ENCODE measurements around the gene SELL.

Gene SELL

DNA sequence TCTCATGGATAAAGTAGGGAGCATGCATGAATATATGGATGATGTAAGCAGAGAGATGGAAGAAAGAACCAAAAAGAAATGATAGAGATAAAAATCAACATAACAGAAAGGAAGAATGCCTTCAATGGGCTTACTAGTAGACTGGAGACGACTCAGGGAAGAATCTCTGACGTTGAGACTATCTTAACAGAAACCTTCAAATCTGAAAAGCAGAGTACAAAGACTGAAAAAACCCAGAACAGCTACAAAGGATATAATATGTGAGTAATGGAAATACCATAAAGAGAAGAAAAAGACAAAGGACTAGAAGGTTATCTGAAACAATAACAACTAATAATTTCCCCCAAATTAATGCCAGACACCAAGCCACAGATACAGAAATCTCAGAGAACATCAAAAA, 63.2 kb downstream of the SELL start:
- Histone ChIP-seq H2AFZ (ENCODE audit: low read length) (no peak overlapping the region), H3F3A (ENCODE audit: insufficient read depth, low read length) (no peaks in the 10 kb centered on the region)
- TF ChIP-seq EZH2 (IDR thresholded peaks at IDR 0.05; ENCODE audit: borderline replicate concordance, low read length), result no peak
- TF ChIP-seq, protein P1, sequence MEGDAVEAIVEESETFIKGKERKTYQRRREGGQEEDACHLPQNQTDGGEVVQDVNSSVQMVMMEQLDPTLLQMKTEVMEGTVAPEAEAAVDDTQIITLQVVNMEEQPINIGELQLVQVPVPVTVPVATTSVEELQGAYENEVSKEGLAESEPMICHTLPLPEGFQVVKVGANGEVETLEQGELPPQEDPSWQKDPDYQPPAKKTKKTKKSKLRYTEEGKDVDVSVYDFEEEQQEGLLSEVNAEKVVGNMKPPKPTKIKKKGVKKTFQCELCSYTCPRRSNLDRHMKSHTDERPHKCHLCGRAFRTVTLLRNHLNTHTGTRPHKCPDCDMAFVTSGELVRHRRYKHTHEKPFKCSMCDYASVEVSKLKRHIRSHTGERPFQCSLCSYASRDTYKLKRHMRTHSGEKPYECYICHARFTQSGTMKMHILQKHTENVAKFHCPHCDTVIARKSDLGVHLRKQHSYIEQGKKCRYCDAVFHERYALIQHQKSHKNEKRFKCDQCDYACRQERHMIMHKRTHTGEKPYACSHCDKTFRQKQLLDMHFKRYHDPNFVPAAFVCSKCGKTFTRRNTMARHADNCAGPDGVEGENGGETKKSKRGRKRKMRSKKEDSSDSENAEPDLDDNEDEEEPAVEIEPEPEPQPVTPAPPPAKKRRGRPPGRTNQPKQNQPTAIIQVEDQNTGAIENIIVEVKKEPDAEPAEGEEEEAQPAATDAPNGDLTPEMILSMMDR (IDR thresholded peaks at IDR 0.05; ENCODE audit: low read length), result no peak

DNA sequence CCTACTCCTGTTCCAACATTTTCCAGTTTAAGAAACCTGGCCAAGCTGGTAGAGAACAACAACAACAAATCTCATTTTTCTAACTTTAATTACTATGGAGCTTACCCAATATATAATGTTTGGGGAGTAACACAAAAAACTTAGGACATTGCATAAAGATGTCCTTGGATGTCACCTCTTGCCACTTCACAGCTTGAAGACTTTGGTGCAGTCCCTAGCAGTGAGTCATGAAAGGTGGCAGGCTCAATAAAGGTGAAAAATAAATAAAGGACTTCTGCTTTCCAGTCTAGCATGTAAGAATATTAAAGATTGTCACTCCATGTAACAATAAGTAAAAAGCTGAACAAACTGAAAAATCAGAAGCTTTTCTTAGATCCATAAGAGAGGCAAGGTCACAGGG, 63.9 kb downstream of the SELL start:
- Histone ChIP-seq H3K4me2 (ENCODE audit: low read length) (no peak overlapping the region), H3K27me3 (ENCODE audit: insufficient read depth, low read length) (no peaks in the 10 kb centered on the region), H4K20me1 (ENCODE audit: insufficient read depth, low read length) (no peaks in the 10 kb centered on the region), H3K4me1 (ENCODE audit: insufficient read depth, low read length, severe bottlenecking) (no peaks in the 10 kb centered on the region), H3K4me3 (ENCODE audit: low read depth, low read length, poor library complexity, severe bottlenecking) (no peak overlapping the region), H3K27ac (ENCODE audit: low read depth, low read length, poor library complexity, severe bottlenecking) (no peak overlapping the region), H2AFZ (ENCODE audit: low read length) (no peak overlapping the region), H3K9ac (ENCODE audit: low read length) (no peak overlapping the region), H3K36me3 (ENCODE audit: insufficient read depth, low read length) (no peaks in the 10 kb centered on the region), H3K9me3 (ENCODE audit: low read length) (no peaks in the 10 kb centered on the region), H3F3A (ENCODE audit: insufficient read depth, low read length) (no peaks in the 10 kb centered on the region), H3K9me2 (ENCODE audit: low read depth, low read length) (no peaks in the 10 kb centered on the region), H3K79me2 (ENCODE audit: insufficient read depth, low read length) (no peaks in the 10 kb centered on the region)
- TF ChIP-seq, protein P1 (IDR thresholded peaks at IDR 0.05; ENCODE audit: low read length), result no peak
- TF ChIP-seq EZH2 (IDR thresholded peaks at IDR 0.05; ENCODE audit: borderline replicate concordance, low read length), result no peak

More for the DNA sequence above, 63.2 kb downstream of the SELL start:
- Histone ChIP-seq H3K4me1 (ENCODE audit: insufficient read depth, low read length, severe bottlenecking) (no peaks in the 10 kb centered on the region), H4K20me1 (ENCODE audit: insufficient read depth, low read length) (no peaks in the 10 kb centered on the region), H3K4me3 (ENCODE audit: low read depth, low read length, poor library complexity, severe bottlenecking) (no peak overlapping the region), H3K9me3 (ENCODE audit: low read length) (no peaks in the 10 kb centered on the region), H3K9ac (ENCODE audit: low read length) (no peak overlapping the region), H3K27ac (ENCODE audit: low read depth, low read length, poor library complexity, severe bottlenecking) (no peak overlapping the region), H3K9me2 (ENCODE audit: low read depth, low read length) (no peaks in the 10 kb centered on the region), H3K4me2 (ENCODE audit: low read length) (no peak overlapping the region), H3K36me3 (ENCODE audit: insufficient read depth, low read length) (no peaks in the 10 kb centered on the region), H3K27me3 (ENCODE audit: insufficient read depth, low read length) (no peaks in the 10 kb centered on the region), H3K79me2 (ENCODE audit: insufficient read depth, low read length) (no peaks in the 10 kb centered on the region)

DNA sequence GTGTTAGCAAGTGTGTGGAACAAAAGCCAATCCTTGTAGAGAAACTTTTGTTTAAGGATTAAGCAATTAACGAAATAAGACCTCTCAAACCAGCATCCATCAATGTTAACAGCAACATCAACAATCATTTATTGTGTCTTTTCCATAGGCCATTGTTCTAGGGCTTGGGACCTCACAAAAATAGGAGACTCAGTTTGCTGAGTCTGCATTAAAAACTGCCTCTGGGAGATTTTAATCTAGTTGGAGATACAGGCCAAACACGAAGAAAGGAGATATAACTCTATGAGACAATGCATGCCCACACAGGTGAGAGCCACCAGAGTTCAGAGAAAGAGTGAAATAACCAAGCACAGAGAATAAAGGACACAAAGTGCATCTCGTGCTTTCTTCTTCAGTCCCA, 67.1 kb downstream of the SELL start:
- Histone ChIP-seq H3K79me2 (ENCODE audit: insufficient read depth, low read length) (no peaks in the 10 kb centered on the region), H3K36me3 (ENCODE audit: insufficient read depth, low read length) (no peaks in the 10 kb centered on the region), H3K9me3 (ENCODE audit: low read length) (no peaks in the 10 kb centered on the region), H4K20me1 (ENCODE audit: insufficient read depth, low read length) (no peaks in the 10 kb centered on the region), H3K27me3 (ENCODE audit: insufficient read depth, low read length) (no peaks in the 10 kb centered on the region), H2AFZ (ENCODE audit: low read length) (no peak overlapping the region), H3K4me2 (ENCODE audit: low read length) (no peak overlapping the region), H3K9me2 (ENCODE audit: low read depth, low read length) (no peaks in the 10 kb centered on the region), H3K27ac (ENCODE audit: low read depth, low read length, poor library complexity, severe bottlenecking) (no peak overlapping the region), H3K9ac (ENCODE audit: low read length) (no peak overlapping the region), H3K4me3 (ENCODE audit: low read depth, low read length, poor library complexity, severe bottlenecking) (no peak overlapping the region), H3F3A (ENCODE audit: insufficient read depth, low read length) (no peaks in the 10 kb centered on the region), H3K4me1 (ENCODE audit: insufficient read depth, low read length, severe bottlenecking) (no peaks in the 10 kb centered on the region)
- TF ChIP-seq, protein P1 (IDR thresholded peaks at IDR 0.05; ENCODE audit: low read length), result no peak
- TF ChIP-seq EZH2 (IDR thresholded peaks at IDR 0.05; ENCODE audit: borderline replicate concordance, low read length), result no peak
